Spleen (tissue), 7 donors: ENCODE results near the gene MED13L.

ENCODE experiments used
- CTCF ChIP-seq, 11 experiments: fragments of 200-600 bp in 7 of 11; fragments of 450-650 bp in 4 of 11; sonication (generic) in 4 of 11; IDR thresholded peaks in 8 of 11; conservative IDR thresholded peaks in 3 of 11; 1 replicate in 7 of 11; 2 replicates in 4 of 11; pipeline versions ENCODE4 v1.4.0 to v1.8.0; 2016 to 2021; ENCODE audit warnings: antibody characterized with exemption in 11 of 11, inconsistent platforms in 4 of 11, mild to moderate bottlenecking in 1 of 11
- POLR2A ChIP-seq, 3 donors: fragments of 450-650 bp; IDR thresholded peaks; one replicate each; pipeline ENCODE4 v1.5.1; 2017; ENCODE audit warnings: antibody characterized with exemption in 3 of 3, mild to moderate bottlenecking in 1 of 3
- POLR2AphosphoS5 ChIP-seq, 3 donors: sonication (generic); formaldehyde crosslinking; IDR thresholded peaks; one replicate each; pipeline ENCODE4 v1.5.1; 2017; ENCODE audit warnings: antibody characterized with exemption in 3 of 3
- donor health status: DM: no; HTN: no; CAD: no; lungs with moderate emphysema.
- donor health status: DM: no; HTN: no; CAD: no.
- donor health status: DM: no; HTN: no; CAD: no.

- TF ChIP-seq CTCF (IDR thresholded peaks at IDR 0.05 in 8 of 11, conservative IDR thresholded peaks at IDR 0.05 in 3 of 11) (no peak), POLR2AphosphoS5 (IDR thresholded peaks at IDR 0.05) (no peak), POLR2A (IDR thresholded peaks at IDR 0.05) (no peak)
Observed at GRCh38 chr12:116011217-116011616, 266.3 kb downstream of the MED13L start.
